GM18498 (cell line): Measurements from ENCODE around the gene STAT1.

Source experiments
- ATAC-seq: cut with Tn5 transposase; IDR thresholded peaks from one replicate; pipeline ENCODE4 v1.9.1; 2021; ENCODE audit warnings: mild to moderate bottlenecking, moderate library complexity; ENCODE audit not compliant: unreplicated experiment

Gene STAT1

DNA sequence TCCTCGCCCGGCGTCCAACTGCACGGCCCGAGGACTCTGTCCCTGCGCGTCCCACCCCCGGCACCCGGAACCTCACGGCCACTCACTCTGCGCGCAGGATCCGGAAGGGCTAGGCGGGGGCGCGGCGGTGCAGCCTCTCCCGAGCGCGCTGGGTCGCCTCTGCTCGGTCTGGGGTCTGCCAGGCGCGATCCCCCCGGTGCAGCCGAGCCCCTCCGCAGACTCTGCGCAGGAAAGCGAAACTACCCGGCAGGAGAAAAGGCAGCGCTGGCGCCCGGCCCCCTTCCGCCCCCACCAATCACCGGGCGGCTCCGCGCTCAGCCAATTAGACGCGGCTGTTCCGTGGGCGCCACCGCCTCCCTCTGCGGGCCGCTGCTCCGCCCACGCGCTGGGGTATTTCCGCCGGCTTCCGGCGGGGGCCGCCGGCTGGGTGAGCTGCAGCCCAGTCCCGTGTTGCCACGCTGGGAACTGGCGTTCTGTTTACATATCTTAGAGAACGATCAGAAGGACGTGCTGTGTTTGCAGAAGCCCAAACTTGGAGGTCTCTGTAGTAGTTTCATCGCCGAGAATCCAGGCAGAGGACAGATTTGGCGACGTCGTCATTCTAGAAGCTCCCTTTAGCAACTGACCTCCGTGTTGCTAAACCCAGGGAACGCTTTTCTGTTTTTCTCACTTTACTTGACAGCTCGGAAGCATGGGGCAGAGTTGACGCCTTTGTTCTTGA is at the start of gene STAT1:
Gene STAT1, minus strand, starts transcription at position 240 of the 721 bp plus-strand sequence. CDS start 4,168 bp downstream, outside the sequence.
- ATAC-seq: peak; percentile 87

GRCh38 chr2:191063584-191063983 is 49.6 kb upstream of the STAT1 start:
- no peak for ATAC-seq

DNA sequence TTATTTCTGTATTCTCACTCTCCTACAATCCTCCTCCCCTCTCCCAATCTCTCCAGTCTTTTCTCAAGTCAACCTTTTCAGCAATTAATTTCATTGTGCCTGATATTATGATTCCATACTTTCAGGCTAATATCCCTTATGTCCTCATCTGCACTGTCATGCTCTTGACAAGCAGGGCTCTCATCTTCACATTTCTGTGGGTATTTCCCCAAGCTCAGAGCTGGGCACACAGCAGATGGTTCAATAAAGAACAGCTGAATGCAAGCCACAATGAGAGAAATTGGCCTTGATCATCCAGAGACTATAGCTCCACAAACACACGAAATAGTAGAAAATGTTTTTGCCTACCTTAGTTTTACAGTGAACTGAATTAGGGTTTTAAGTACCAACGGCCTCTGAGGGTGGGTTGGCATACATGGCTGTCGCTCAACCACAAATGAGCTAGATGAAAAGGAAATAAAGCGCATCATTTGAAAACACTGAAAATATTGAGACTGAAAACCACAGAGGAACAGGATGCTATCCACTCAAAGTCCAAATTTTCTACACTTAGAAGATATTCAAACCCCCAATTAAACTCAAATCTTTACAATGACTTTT is 47.5 kb upstream of the STAT1 start:
- ATAC-seq: no peak

- no peak for ATAC-seq
Measured at GRCh38 chr2:191059308-191059707, 45.3 kb upstream of the STAT1 start.

- ATAC-seq: no peak
Measured at GRCh38 chr2:191056228-191056627, 42.3 kb upstream of the STAT1 start.

DNA sequence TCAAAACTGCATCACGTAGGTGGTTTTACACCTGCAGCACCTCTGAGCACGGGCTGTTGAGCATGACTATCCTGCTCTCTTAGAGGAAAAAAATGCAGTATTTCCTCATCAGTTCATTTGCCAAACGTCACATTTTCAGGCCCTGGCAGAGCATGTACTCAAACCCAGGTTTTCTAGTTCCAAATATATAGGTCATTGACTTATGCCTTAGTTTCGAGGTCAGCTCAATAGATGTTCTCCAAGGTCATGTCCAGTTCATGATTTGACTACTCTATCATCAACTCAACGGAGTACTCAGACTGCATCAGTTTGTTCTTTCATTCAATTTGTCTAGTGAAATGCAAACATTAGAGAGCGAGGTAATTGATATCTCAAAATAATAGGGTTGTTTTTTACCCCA is 39.3 kb upstream of the STAT1 start:
- ATAC-seq: no peak

- peak; percentile 58 for ATAC-seq
Measured at GRCh38 chr2:191051825-191052778, 38.1 kb upstream of the STAT1 start.

- ATAC-seq: no peak
Measured at GRCh38 chr2:191051177-191051576, 37.2 kb upstream of the STAT1 start.

DNA sequence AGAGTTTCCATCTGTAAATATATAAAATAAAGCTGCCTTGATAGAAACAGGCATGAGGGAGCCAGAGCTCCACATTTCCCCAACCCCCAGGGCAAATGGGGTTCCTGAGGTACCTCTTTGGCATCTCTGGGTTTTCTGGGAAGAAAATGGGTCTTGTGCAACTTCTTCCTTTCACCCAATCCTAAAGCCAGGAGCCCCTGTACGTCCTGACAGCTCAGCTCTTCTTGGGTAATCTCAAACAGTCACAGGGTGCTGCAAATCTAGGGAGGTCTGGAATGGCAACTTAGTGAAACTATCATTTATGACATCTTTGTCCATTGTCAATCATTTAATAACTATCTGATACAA is 36.6 kb upstream of the STAT1 start:
- ATAC-seq: no peak

- peak; percentile 75 for ATAC-seq
Measured at GRCh38 chr2:191049728-191050639, 36.0 kb upstream of the STAT1 start.

DNA sequence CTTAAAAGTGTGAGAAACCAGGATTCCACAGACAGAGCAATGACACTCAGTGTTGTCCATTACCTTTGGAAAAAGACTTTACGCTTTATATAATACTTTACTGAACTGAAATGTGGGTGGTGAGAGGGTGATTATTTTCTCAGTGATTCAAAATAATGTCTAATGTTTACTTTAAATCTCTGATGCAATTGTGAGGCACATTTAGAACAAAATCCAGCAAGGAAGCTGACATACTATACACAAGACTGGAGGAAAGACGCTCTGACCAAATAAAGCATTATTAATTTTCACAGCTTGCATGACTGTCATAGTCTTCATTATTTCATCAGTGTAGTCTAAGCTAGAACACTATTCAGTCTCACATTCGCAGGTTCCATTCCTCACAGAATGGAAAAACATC is 34.1 kb upstream of the STAT1 start:
- no peak for ATAC-seq

DNA sequence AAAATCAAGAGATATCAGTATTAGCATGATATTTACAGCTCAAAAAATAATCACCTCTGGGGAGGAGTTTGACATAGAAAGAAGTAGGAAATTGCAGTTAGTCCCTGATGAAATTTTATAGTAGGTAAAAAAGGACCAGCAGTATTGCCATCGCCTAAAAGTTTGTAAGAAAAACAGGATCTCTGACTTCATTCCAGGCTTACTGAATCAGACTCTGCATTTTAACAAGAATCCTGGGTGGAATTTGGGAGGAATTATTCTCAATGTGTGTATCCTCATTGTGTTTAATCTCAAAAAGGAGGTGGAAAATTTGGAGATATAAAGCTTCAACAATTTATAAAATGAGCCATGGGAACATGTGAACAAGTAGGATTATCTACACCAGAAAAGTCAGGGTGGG is 31.2 kb upstream of the STAT1 start:
- ATAC-seq: no peak

DNA sequence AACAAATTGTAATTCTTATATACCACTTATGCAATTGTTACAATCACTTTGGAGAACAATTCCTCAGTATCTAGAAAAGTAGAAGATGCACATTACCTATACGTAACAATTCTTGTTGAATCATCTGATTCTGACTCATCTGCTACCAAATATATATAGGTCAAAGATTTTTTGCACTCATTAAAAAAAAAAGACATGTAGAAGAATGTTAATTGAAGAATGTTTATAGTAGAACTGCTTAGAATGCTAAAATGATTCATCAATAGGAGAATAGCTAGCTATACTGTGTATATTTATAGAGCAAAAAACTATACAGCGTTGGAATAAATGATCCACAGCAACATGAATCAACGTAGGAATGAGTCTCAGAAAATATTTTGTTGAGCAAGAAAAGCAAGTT is 29.5 kb upstream of the STAT1 start:
- ATAC-seq: no peak

DNA sequence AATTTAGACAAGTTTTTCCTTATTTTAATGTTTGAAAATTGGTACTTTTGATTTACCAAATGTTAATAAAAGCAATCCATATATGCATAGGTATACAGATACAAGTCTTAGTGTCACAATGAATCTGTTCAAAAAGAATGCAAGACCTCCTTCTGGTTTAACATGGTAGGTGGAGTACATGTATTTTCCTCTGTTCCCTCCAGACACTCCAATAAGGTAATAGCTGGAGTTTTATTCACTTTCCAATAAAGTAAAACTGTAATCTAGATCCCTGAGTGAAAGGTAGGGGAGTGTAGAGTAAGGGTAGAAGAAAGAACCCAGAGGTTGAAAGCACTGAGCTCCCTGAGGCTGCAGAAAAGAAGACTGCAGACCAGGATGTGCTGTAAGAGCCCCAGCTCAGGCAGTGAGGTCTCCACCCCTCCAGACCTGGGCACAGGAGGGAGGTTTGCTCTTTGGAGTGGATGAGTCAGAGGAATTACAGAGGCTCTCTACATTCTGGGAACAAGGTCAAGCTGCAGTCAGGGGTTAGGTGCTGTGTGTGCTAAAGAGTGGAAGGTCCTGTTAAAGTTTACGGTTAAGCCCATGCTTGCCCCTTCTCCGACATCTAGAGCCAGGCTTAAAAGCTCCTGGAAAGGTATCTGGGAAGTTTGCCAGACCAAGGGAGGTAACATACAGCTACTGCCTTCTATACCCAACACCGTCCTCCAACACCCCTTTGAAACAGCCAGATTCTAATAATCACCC is 27.6 kb upstream of the STAT1 start:
- no peak for ATAC-seq

GRCh38 chr2:191039616-191040015 is 25.6 kb upstream of the STAT1 start:
- ATAC-seq: no peak

GRCh38 chr2:191038741-191039140 is 24.8 kb upstream of the STAT1 start:
- no peak for ATAC-seq

GRCh38 chr2:191038241-191038725 is 24.3 kb upstream of the STAT1 start:
- ATAC-seq: peak; percentile 43

GRCh38 chr2:191037351-191037750 is 23.4 kb upstream of the STAT1 start:
- no peak for ATAC-seq

DNA sequence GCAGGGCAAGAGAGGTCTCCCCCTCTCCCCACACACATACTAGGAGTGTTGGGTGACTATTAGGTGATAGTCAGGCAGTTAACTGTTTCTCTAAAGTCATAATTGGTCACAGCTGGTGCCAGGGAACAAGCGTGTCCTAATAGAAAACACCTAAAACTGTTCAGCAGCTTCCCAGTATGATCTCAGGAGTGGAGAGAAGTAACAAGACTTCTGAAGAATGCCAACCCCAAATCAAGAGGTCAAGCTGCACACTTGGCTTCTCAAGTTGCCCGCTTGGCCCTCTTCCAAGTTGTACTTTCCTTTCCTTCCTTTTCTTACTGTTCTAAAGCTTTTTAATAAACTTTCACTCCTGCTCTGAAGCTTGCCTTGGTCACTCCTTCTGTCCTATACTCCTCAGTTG is 22.4 kb upstream of the STAT1 start:
- ATAC-seq: no peak
